ENCODE results near the gene NDST4.

Gene NDST4

DNA sequence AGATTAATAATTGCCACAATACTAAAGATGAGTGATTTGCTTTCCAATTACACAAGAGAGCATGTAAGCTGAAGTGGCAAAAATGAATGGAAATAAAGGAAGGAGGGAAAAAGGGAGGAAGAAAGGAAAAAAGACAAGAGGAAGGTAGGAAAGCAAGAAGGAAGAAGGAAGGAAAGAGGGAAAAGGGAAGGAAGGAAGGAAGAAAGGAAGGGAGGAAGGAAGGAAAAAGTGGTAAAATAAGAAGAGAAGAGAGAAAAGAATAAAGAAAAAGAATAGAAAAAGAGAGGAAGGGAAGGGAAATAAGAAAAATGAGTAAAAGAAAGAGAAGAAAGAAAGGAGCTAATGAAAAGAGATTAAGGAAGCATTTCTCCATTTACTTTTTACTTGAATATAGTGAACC, 4.6 kb downstream of the NDST4 start:
- no peaks in the 10 kb centered on the region for H3K36me3 Mint-ChIP-seq (ENCODE audit: low read depth)
- no peaks in the 10 kb centered on the region for H3K27me3 Mint-ChIP-seq (ENCODE audit: low read depth)
- H3K9me3 Mint-ChIP-seq: no peaks in the 10 kb centered on the region
- no peak overlapping the region for H3K4me3 Mint-ChIP-seq
- H3K27ac Mint-ChIP-seq: no peak overlapping the region
- H3K4me1 Mint-ChIP-seq (ENCODE audit: low read depth): no peaks in the 10 kb centered on the region

DNA sequence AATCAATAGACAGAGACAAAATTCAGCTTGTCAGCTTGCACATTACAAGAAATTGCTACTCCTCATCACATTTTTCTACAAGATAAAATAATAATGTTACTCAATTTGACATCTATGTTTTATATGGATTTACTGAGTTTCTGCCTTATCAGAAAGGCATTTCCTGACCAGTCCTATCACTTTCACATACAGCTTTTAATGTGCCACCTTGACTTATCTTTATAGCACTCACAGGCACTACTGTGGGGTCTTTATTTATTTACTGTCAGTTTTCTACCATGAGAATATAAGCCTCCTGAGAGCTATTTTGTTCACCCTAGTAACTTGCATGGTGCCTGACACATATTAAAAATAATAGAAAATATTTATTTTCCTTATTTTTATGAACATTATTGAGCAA, 6.0 kb downstream of the NDST4 start:
- Mint-ChIP-seq H3K36me3 (ENCODE audit: low read depth) (no peaks in the 10 kb centered on the region), H3K27me3 (ENCODE audit: low read depth) (no peaks in the 10 kb centered on the region), H3K27ac (no peak overlapping the region), H3K4me3 (no peak overlapping the region), H3K9me3 (no peaks in the 10 kb centered on the region), H3K4me1 (ENCODE audit: low read depth) (no peaks in the 10 kb centered on the region)

DNA sequence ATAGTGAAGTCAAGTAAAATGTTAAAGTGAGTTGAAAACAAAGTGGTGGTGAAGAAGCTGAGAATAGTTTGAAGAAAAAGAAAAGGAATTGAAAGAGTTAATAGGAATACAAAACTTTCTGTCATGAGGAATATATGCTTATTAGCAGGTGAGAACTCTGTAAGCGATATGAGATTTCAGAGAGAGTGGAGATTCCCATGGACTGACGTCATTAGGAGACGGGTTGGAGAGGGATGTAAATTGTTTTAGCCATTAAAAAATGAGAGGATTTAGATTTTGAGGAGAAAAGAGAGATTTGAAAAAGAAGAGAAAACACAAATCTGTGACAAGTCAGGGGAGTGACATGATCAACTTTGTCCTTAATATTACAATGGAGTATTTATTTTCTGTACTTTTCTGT, 11.7 kb downstream of the NDST4 start:
- Mint-ChIP-seq H3K36me3 (ENCODE audit: low read depth) (no peaks in the 10 kb centered on the region), H3K4me1 (ENCODE audit: low read depth) (no peaks in the 10 kb centered on the region), H3K27me3 (ENCODE audit: low read depth) (no peaks in the 10 kb centered on the region), H3K4me3 (no peak overlapping the region), H3K9me3 (no peaks in the 10 kb centered on the region), H3K27ac (no peak overlapping the region)

GRCh38 chr4:115090483-115091075, 22.8 kb downstream of the NDST4 start:
- no peak overlapping the region for H3K27ac Mint-ChIP-seq
- H3K9me3 Mint-ChIP-seq: no peaks in the 10 kb centered on the region
- no peaks in the 10 kb centered on the region for H3K36me3 Mint-ChIP-seq (ENCODE audit: low read depth)
- H3K27me3 Mint-ChIP-seq (ENCODE audit: low read depth): no peaks in the 10 kb centered on the region
- no peak overlapping the region for H3K4me3 Mint-ChIP-seq
- H3K4me1 Mint-ChIP-seq (ENCODE audit: low read depth): no peaks in the 10 kb centered on the region

- Mint-ChIP-seq H3K4me3 (no peak overlapping the region), H3K4me1 (ENCODE audit: low read depth) (no peaks in the 10 kb centered on the region), H3K36me3 (ENCODE audit: low read depth) (no peaks in the 10 kb centered on the region), H3K27ac (no peak overlapping the region), H3K27me3 (ENCODE audit: low read depth) (no peaks in the 10 kb centered on the region), H3K9me3 (no peaks in the 10 kb centered on the region)
Observed at GRCh38 chr4:115082633-115083032, 30.8 kb downstream of the NDST4 start.

GRCh38 chr4:115076691-115077090, 36.7 kb downstream of the NDST4 start:
- Mint-ChIP-seq H3K27me3 (ENCODE audit: low read depth) (no peaks in the 10 kb centered on the region), H3K36me3 (ENCODE audit: low read depth) (no peaks in the 10 kb centered on the region), H3K4me1 (ENCODE audit: low read depth) (no peaks in the 10 kb centered on the region), H3K9me3 (no peaks in the 10 kb centered on the region), H3K27ac (no peak overlapping the region), H3K4me3 (no peak overlapping the region)

DNA sequence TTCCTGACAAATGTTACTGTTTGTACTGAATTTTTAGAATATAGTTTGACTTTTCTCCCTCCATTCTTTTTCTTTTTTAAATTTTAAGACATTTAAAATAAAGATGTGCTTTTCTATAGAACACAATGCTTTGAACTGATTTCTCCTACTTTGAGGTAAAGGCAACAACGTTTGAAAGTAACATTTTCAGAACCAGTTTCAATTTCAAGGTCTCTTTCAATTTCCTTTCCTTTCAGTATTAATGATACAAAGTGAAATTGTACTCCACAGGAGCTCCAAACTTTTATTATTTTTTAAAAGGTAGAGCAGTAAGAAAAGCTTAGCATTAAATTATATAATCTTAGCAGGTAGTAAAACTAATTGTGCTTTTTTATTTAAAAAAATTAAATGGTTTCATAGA, 54.9 kb downstream of the NDST4 start:
- Mint-ChIP-seq H3K27me3 (ENCODE audit: low read depth) (no peaks in the 10 kb centered on the region), H3K9me3 (no peaks in the 10 kb centered on the region), H3K4me1 (ENCODE audit: low read depth) (no peaks in the 10 kb centered on the region), H3K4me3 (no peak overlapping the region), H3K27ac (no peak overlapping the region), H3K36me3 (ENCODE audit: low read depth) (no peaks in the 10 kb centered on the region)

GRCh38 chr4:115054836-115055235, 58.6 kb downstream of the NDST4 start:
- H3K4me3 Mint-ChIP-seq: no peak overlapping the region
- no peaks in the 10 kb centered on the region for H3K4me1 Mint-ChIP-seq (ENCODE audit: low read depth)
- H3K27ac Mint-ChIP-seq: no peak overlapping the region
- H3K36me3 Mint-ChIP-seq (ENCODE audit: low read depth): no peaks in the 10 kb centered on the region
- no peaks in the 10 kb centered on the region for H3K27me3 Mint-ChIP-seq (ENCODE audit: low read depth)
- H3K9me3 Mint-ChIP-seq: no peaks in the 10 kb centered on the region

DNA sequence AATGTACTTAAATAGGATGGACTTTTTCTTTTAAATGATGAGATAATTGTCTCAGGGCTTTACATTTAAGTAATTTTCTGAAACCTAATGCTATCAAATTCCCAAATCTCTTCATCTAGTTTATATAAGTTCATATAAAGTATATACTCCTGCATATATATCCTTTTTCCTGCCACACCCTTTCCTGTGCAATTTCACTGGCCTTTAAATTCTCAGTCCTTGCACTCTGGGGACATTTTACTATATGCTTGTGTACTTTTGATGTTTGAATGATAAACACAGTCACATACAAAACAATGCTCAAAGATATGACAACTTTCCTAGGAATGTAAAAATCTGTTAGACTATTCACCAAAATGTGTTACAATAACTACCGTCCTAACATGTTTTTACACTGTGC, 60.1 kb downstream of the NDST4 start:
- Mint-ChIP-seq H3K27me3 (ENCODE audit: low read depth) (no peaks in the 10 kb centered on the region), H3K36me3 (ENCODE audit: low read depth) (no peaks in the 10 kb centered on the region), H3K9me3 (no peaks in the 10 kb centered on the region), H3K4me3 (no peak overlapping the region), H3K4me1 (ENCODE audit: low read depth) (no peaks in the 10 kb centered on the region), H3K27ac (no peak overlapping the region)

GRCh38 chr4:115042496-115042895, 70.9 kb downstream of the NDST4 start:
- no peak overlapping the region for H3K4me3 Mint-ChIP-seq
- no peaks in the 10 kb centered on the region for H3K4me1 Mint-ChIP-seq (ENCODE audit: low read depth)
- H3K9me3 Mint-ChIP-seq: no peaks in the 10 kb centered on the region
- H3K27me3 Mint-ChIP-seq (ENCODE audit: low read depth): no peaks in the 10 kb centered on the region
- H3K36me3 Mint-ChIP-seq (ENCODE audit: low read depth): no peaks in the 10 kb centered on the region
- no peak overlapping the region for H3K27ac Mint-ChIP-seq

- no peak overlapping the region for H3K27ac Mint-ChIP-seq
- H3K27me3 Mint-ChIP-seq (ENCODE audit: low read depth): no peaks in the 10 kb centered on the region
- no peaks in the 10 kb centered on the region for H3K36me3 Mint-ChIP-seq (ENCODE audit: low read depth)
- no peaks in the 10 kb centered on the region for H3K9me3 Mint-ChIP-seq
- no peak overlapping the region for H3K4me3 Mint-ChIP-seq
- no peaks in the 10 kb centered on the region for H3K4me1 Mint-ChIP-seq (ENCODE audit: low read depth)
Observed at GRCh38 chr4:115030281-115030680, 83.1 kb downstream of the NDST4 start.

GRCh38 chr4:115028682-115029410, 84.6 kb downstream of the NDST4 start:
- Mint-ChIP-seq H3K4me3 (no peak overlapping the region), H3K27ac (no peak overlapping the region), H3K9me3 (no peaks in the 10 kb centered on the region), H3K4me1 (ENCODE audit: low read depth) (no peaks in the 10 kb centered on the region), H3K27me3 (ENCODE audit: low read depth) (no peaks in the 10 kb centered on the region), H3K36me3 (ENCODE audit: low read depth) (no peaks in the 10 kb centered on the region)

DNA sequence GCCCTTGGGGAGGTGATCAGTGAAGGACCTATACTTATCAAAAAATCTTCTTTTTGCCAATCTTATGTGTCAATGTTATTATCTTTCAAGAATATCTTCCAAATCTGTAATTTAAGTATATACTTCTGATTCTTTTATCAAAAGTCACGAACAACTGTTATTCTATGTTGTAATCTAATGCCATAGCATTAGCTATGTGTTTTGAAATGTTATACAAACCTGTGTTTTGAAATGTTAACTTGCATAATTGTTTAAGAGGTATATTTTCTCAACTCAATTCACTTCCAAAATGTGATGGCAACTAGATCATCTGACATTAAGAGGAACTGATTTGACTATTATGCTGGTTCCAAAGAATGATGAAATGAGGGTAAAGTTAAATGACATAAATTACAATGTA, 113.5 kb downstream of the NDST4 start:
- no peaks in the 10 kb centered on the region for H3K36me3 Mint-ChIP-seq (ENCODE audit: low read depth)
- no peak overlapping the region for H3K4me3 Mint-ChIP-seq
- H3K9me3 Mint-ChIP-seq: no peaks in the 10 kb centered on the region
- H3K27ac Mint-ChIP-seq: no peak overlapping the region
- H3K27me3 Mint-ChIP-seq (ENCODE audit: low read depth): no peaks in the 10 kb centered on the region
- no peaks in the 10 kb centered on the region for H3K4me1 Mint-ChIP-seq (ENCODE audit: low read depth)

GRCh38 chr4:114998316-114998715, 115.1 kb downstream of the NDST4 start:
- no peaks in the 10 kb centered on the region for H3K36me3 Mint-ChIP-seq (ENCODE audit: low read depth)
- H3K27me3 Mint-ChIP-seq (ENCODE audit: low read depth): no peaks in the 10 kb centered on the region

GRCh38 chr4:114997576-114998247, 115.7 kb downstream of the NDST4 start:
- Mint-ChIP-seq H3K4me1 (ENCODE audit: low read depth) (no peaks in the 10 kb centered on the region), H3K27ac (no peak overlapping the region), H3K9me3 (no peaks in the 10 kb centered on the region)

More at GRCh38 chr4:114998316-114998715, 115.1 kb downstream of the NDST4 start:
- no peaks in the 10 kb centered on the region for H3K4me1 Mint-ChIP-seq (ENCODE audit: low read depth)
- H3K27ac Mint-ChIP-seq: no peak overlapping the region
- no peaks in the 10 kb centered on the region for H3K9me3 Mint-ChIP-seq
- no peak overlapping the region for H3K4me3 Mint-ChIP-seq

More at GRCh38 chr4:114997576-114998247, 115.7 kb downstream of the NDST4 start:
- Mint-ChIP-seq H3K4me3 (no peak overlapping the region), H3K27me3 (ENCODE audit: low read depth) (no peaks in the 10 kb centered on the region), H3K36me3 (ENCODE audit: low read depth) (no peaks in the 10 kb centered on the region)

All from T-helper 1 cell treated with Interleukin-12 subunit alpha and Interleukin-12 subunit beta and Interleukin-4 antibody, amounts not matched to agents 30 μg/mL and 1 μg/mL, for 36 hours (primary cell).